ENCODE results near the gene MPG. TPM values are rescaled to one million over a fixed set of nuclear protein-coding genes. Genes with fewer than 3 reads are reported as not detected.
A peak's percentile ranks its signal among the peaks of the same experiment; 100 is the strongest.

MPG gene
- total and polyA plus RNA-seq, 2 of the 8 experiments (the other 6 are each of a cell fraction or from before 2014, with no cell fraction given): 37.6 to 83.7 TPM

- Histone ChIP-seq H2BK5ac (ENCODE audit: low read depth, low read length) (peak overlapping the region; percentile 57; the same call in 1 of the 2 replicates), H4K5ac (ENCODE audit: insufficient read length, low read depth, low read length) (no peak overlapping the region), H3K27ac (ENCODE audit: low read depth, low read length) (peak overlapping the region; percentile 5; the same call in 1 of the 2 replicates), H3K4me2 (ENCODE audit: insufficient read depth in 1 of 2, low read depth in 2 of 2, low read length in 2 of 2) (peak overlapping the region; percentile 89 to 95), H3K4me3 (ENCODE audit: extremely low read depth in 1 of 4, insufficient read depth in 2 of 4, low read depth in 3 of 4, low read length in 4 of 4) (peak overlapping the region; percentile 49 to 75 (median 65); a peak in 6 of 8 replicates), H3K36me3 (ENCODE audit: control insufficient read depth in 2 of 4, insufficient read depth in 4 of 4, low read length in 3 of 4) (no peaks in the 10 kb centered on the region), H3K9me3 (ENCODE audit: insufficient read depth in 2 of 2, low read depth in 1 of 2, low read length in 1 of 2) (no peaks in the 10 kb centered on the region), H2BK120ac (replicated peaks; ENCODE audit: low read depth, low read length) (no peak overlapping the region), H3K18ac (ENCODE audit: extremely low read depth, low read length) (no peak overlapping the region), H3K79me2 (ENCODE audit: control insufficient read depth in 1 of 2, insufficient read depth in 2 of 2, low read length in 2 of 2) (peaks cover 0 to 11% of the 10 kb centered on the region in 2 experiments; a peak in 1 of 4 replicates), H3K14ac (ENCODE audit: insufficient read length) (no peak overlapping the region), H2BK20ac (ENCODE audit: low read length) (no peak overlapping the region; the same call in 1 of the 2 replicates), H3K79me1 (ENCODE audit: low read depth, low read length) (peaks cover 3% of the 10 kb centered on the region; the same call in 1 of the 2 replicates), H2AFZ (ENCODE audit: low read length) (no peak overlapping the region), H3K9ac (replicated peaks in 1 of 4; ENCODE audit: extremely low read depth in 1 of 4, low read depth in 3 of 4, low read length in 3 of 4) (peak overlapping the region in 2 of 4 experiments; percentile 28 to 31; a peak in 2 of 7 replicates), H2BK15ac (ENCODE audit: low read length) (no peak overlapping the region), H3K4ac (replicated peaks; ENCODE audit: insufficient read length, low read depth, low read length) (no peak overlapping the region), H2BK12ac (ENCODE audit: low read depth, low read length) (peak overlapping the region; percentile 2; the same call in 1 of the 2 replicates), H2AK5ac (ENCODE audit: low read depth, low read length) (no peak overlapping the region), H3K23me2 (ENCODE audit: low read depth, low read length) (peaks cover 9% of the 10 kb centered on the region; the same call in 1 of the 2 replicates), H4K8ac (ENCODE audit: extremely low read depth, insufficient read depth, low read length) (no peak overlapping the region), H3K23ac (ENCODE audit: insufficient read length) (no peak overlapping the region), H3K56ac (replicated peaks; ENCODE audit: insufficient read length, low read depth, low read length) (no peak overlapping the region), H3K4me1 (replicated peaks in 1 of 4; ENCODE audit: control insufficient read depth in 3 of 4, insufficient read depth in 4 of 4, low read length in 3 of 4) (peaks cover 3 to 57% (median 37%) of the 10 kb centered on the region in 4 experiments), H4K20me1 (replicated peaks in 1 of 2; ENCODE audit: control insufficient read depth in 1 of 2, insufficient read depth in 2 of 2, low read length in 2 of 2) (peaks cover 4 to 9% of the 10 kb centered on the region in 2 experiments), H3K27me3 (replicated peaks in 1 of 4; ENCODE audit: control insufficient read depth in 3 of 4, extremely low read depth in 1 of 4, insufficient read depth in 3 of 4, low read length in 3 of 4) (peaks cover 0 to 2% (median 0%) of the 10 kb centered on the region in 4 experiments; a peak in 1 of 7 replicates), H4K91ac (replicated peaks; ENCODE audit: insufficient read length, low read length) (peak overlapping the region; percentile 59)
- TF ChIP-seq ASH2L (IDR thresholded peaks at IDR 0.05; ENCODE audit: low read length) (peak; percentile 55), SAP30 (IDR thresholded peaks at IDR 0.05; ENCODE audit: insufficient read depth, insufficient replicate concordance, low read length) (no peak)
- TF ChIP-seq, protein P1, sequence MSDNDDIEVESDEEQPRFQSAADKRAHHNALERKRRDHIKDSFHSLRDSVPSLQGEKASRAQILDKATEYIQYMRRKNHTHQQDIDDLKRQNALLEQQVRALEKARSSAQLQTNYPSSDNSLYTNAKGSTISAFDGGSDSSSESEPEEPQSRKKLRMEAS (IDR thresholded peaks at IDR 0.05): no peak
- POLR2A ChIA-PET (ENCODE audit: partially characterized antibody): interaction anchor here (1.3 to 16.6 kb wide), 7 partner anchors 8 to 110 kb away, joined by 3 to 153 read pairs (median 6); partner anchors contain the start of genes POLR3K and SNRNP25
- DNase-seq (ENCODE audit: low read depth in 1 of 2, low spot score in 2 of 2) (no peak), FAIRE-seq (no peak)
- WGBS, 2 experiments (ENCODE audit: extremely low coverage in 1 of 2, insufficient coverage in 1 of 2, insufficient read length in 1 of 2, insufficient replicate concordance in 2 of 2, low coverage in 1 of 2, low lambda C conversion rate in 2 of 2, missing lambda C conversion rate in 1 of 2): 65% methylated on average over 5 of the region's 5 CpGs; no CpG with 5 or more reads in 1 of the 2 experiments
- CTCF ChIA-PET (ENCODE audit: partially characterized antibody): interaction anchor here (0.6 to 21.2 kb wide), 5 partner anchors 15 to 1866 kb away, joined by 3 to 856 read pairs (median 3); partner anchors contain the start of gene MPG
These were observed 6.8 kb upstream of the MPG start for GRCh38 chr16:71210-71539.

Data from H1 (cell line).